Stimulated activated CD8-positive, alpha-beta memory T cell treated with anti-CD3 and anti-CD28 coated beads, Interleukin-7, amount 100 ng/mL, for 1 hour (primary cell): ENCODE data around the gene SLC13A2.

Experiments
- DNase-seq, 2 donors: peaks; one replicate each; pipeline ENCODE4 v3.0.0-alpha.2; 2020; ENCODE audit warnings: low read depth in 2 of 2

Gene SLC13A2

DNA sequence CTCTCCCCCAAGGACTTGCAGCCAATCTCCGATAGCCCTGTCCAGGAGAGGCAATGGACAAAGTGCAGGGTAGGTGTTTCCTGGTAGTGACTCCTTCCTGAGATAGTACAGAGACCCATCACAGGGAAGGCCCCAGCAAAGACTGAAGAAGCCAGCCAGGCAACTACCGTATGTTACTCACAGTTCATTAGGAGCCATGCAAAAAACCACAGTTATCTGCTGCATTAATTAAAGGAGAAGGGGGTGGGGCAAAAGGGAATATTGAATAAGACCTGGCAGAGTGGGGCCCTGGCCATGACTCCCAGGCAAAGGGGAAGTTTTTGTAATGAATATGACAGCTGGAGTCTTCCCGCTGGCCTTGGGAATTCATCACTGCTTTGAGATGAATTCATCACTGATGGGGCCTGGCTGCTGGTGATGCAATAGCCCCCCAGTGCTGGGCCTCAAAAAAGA, 2.5 kb upstream of the SLC13A2 start:
- no peak for DNase-seq

GRCh38 chr17:28471531-28472342, 1.7 kb upstream of the SLC13A2 start:
- no peak for DNase-seq

GRCh38 chr17:28472871-28473497, 460 bp upstream of the SLC13A2 start:
- no peak for DNase-seq

- DNase-seq = no peak
Measured at GRCh38 chr17:28474111-28474531, 677 bp downstream of the SLC13A2 start.

DNA sequence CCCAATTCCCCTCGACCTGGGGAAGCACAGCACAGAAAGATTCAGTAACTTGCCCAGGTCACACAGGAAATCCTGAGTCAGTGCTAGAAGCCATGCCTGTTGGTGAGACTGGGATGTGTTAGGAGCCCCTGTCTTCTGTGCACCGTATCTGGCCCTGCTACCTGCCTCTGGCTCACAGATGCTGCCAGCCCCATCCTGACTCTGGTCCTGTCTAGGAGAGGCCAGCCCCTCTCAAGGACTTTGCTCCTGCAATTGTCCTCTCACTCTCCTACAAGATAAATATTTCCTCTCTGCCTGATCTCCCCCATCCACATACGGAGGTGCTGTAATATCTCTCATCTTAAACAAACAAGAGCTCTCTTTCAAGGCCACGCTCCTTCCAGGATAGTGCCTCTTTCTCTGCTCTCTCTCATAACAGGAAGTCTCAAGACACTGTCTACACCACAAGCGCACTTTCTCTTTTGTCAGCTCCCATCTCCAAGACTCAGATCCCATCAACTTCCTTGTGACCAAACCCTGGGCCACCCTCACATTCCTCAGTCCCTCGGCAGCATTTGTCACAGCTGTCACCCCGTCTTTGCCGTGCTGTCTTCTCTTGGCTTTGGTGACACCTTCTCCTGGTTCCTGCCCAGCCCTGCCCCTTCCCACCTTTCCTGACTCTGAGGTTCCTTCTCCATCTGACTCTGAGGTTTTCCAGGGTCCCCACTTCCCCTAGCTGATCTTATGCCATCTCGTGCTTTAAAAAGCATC, 1.9 kb downstream of the SLC13A2 start:
- DNase-seq = no peak

DNA sequence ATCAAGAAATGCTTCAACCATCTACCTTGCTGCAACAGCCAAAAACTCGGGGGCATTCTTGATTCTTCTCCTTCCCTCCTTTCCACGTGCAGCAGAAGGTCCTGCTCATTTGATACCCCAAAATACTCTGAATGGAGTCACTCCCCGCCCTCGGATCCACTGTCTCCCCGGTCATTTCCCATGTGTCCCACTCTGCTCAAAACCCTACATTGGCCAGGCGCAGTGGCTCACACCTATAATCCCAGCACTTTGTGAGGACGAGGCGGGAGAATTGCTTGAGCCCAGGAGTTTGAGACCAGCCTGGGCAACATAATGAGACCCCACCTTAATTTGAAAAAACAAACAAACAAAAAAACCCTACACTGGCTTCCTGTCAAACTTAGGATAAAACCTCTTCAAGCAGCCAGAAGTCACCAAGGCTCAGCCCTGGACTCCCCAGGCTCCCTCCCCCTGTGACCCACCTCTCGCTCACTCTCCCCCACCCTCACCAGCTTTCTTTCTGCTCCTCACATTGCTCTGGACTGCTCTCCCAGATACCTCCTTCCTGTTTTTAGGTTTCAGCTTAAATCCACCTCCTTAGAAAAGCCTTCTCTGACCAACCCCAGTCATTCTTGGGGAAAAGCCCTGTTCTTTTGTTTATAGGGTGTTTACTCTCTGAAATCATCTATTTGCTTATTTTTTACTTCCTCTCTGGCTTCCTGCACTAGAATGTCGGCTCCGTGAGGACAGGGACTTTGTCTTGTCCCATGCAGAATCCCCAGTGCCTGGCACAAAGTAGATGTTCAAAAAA, 2.8 kb downstream of the SLC13A2 start:
- no peak for DNase-seq

DNA sequence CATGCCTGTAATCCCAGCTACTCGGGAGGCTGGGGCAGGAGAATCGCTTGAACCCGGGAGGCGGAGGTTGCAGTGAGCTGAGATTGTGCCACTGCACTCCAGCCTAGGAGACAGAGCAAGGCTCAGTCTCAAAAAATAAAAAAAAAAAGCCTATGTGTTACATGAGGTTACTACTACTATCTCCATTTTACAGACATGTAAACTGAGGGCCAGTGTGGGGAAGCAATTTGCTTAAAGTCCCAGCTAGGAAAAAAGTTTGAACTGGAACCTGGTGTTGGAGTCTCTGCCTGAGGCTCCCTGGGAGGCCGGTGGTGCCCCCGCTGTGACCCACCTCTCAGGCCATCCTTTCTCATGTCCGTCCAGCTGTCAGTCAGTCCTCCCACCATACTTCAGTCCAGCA, 4.5 kb downstream of the SLC13A2 start:
- DNase-seq = no peak

- no peak for DNase-seq
Measured at GRCh38 chr17:28478712-28479615, 5.5 kb downstream of the SLC13A2 start.

DNA sequence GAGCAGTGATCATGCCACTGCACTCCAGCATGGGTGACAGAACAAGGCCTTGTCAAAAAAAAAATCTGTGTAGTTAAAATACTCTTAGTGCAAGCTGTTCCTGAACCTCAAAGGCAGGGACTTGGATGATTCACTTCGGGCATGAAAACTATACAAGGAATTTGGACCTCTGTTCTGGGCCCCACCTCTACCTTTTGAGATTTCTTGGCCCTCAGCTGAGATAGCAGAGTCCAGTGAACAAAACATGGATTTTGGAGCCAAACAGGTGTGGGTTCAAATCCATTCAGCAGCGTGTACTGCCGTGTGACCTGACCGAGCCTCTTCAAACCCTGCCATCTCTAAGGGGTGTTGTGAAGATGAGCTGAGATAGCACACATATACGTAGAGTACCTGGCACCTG, 6.8 kb downstream of the SLC13A2 start:
- DNase-seq = no peak

- DNase-seq = no peak
Measured at GRCh38 chr17:28480799-28481571, 7.5 kb downstream of the SLC13A2 start.

DNA sequence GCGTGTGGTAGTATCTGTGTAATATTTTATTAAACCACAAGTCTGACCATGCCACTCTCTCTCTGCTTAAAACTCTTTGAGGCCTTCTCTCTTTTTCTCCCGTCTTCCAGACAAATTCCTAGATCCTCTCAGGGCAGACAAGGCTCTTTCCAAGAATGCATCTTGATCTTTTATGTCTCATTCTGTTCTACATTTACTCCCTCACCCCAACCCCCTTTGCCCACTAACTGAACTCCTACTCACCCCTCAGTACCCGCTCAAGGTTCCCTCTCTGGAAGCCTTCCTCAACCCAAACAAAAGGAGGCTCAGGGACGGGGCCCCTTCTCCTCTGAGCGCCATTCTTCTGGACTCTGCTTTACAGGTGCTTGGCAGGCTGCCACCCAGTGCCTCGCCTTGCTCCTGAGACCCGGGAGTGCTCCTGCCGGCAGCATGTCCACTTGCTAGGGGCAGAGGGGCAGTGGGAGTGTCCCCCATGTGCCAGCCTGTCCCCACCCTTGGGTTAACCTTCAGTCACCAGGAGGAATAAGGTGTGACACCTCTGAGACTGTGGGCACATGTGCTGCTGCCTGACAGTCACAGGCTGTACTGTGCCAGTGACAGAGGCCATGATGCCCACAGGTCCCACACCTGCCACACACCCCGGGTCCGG, 9.2 kb downstream of the SLC13A2 start:
- no peak for DNase-seq

DNA sequence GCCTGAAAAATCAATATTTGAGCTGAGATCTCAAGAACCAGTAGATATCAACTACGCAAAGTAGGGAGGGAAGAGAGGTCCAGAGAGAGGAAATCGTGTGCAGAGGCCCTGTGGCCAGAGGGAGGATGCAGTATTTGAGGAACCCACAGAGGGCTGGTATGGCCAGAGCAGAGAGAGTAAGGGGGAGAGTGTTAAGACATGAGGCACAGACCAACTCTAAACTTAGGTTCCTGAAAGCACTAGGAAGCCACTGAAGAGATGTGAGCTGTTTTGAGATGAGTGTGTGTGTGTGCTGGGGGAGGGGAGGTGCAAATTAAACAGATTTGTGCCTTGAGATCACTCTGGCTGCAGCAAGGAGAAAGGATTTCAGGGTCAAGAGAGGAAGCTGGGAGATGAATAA, 10.9 kb downstream of the SLC13A2 start:
- DNase-seq = no peak

- no peak for DNase-seq
Measured at GRCh38 chr17:28485049-28485448, 11.6 kb downstream of the SLC13A2 start.

DNA sequence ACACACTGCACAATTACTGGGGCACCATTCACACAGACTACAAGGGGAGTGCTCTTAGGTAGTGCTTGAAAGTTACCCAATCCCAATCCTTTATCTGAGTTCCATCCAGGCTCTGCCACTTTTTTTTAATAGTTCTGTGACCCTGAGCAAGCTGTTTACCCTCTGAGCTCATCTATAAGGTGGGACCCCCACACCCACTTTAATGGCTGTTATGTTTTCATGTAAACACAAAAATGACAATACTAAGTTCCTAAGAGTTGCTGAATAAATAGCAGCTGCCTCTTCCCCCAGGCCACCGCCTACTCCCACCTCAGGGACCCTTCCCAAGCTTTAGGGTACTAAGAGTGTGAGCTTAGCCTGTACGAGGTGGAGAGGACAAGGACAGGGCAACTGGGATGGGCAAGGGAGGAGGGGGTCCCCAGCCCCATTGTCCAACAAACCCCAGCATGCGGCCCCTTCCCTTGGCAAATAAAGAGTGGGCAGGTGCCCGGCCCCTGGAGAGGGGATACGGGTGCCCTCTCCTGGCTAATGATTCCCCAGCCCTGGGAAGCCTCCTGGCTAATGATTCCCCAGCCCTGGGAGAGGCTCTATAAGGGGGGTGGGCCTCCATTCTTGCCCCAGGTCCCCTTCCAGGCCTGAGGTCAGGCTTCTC, 14.6 kb downstream of the SLC13A2 start:
- no peak for DNase-seq

DNA sequence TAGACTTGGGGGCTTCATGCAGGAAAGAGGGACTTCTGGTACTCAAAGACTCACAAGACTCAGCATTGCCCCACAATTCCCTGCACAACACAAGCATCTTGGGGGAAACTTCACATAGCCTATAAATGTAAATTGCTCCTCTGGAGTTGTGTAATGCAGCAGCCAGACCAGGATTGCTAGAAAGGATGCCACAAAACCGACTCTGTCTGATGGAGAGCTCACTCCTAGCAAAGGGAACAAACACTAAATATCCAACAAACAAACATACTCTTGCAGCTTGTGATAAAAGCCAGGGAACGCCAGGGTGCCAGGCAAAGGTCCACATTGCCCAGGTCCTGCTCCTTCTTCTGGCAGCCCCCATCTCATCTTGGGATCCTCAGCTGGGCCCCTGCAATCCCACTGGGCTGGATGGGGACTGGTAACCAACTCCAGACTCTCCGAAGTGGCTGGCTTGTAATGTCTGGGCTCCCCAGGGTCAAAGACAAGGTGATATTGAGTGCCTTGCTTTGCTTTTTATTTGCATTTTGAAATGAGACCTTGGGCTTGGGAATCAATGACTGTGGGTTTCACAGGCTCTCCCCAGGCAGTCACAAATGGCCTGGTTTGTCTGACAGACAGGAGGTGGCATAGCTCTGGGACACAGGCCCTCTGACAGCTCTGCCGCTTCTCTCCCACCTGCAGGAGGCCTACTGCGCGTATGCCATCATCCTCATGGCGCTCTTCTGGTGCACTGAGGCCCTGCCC, 15.3 kb downstream of the SLC13A2 start:
- no peak for DNase-seq

GRCh38 chr17:28491286-28491685, 17.8 kb downstream of the SLC13A2 start:
- no peak for DNase-seq

- no peak for DNase-seq
Measured at GRCh38 chr17:28491860-28492259, 18.4 kb downstream of the SLC13A2 start.
